ENCODE data around the gene KRTAP10-5. TPM values are rescaled to one million over a fixed set of nuclear protein-coding genes. Genes with fewer than 3 reads are reported as not detected.
"Not testable (repeated sequence)": the region's sequence is repeated elsewhere in the genome, so short reads cannot be mapped to it uniquely, and the experiment has no call there.

The KRTAP10-5 gene
- total RNA-seq, 1 donor from 2014 or later: not detected

- H3K27me3 Mint-ChIP-seq (ENCODE audit: low read depth): peaks cover 10% of the 10 kb centered on the region
- DNase-seq (ENCODE audit: low spot score): no peak
- H3K4me1 Mint-ChIP-seq (ENCODE audit: low read depth): no peaks in the 10 kb centered on the region
- H3K36me3 Mint-ChIP-seq (ENCODE audit: low read depth): no peaks in the 10 kb centered on the region
- no peak overlapping the region for H3K4me3 Mint-ChIP-seq (ENCODE audit: low read depth)
- H3K9me3 Mint-ChIP-seq: peaks cover under 1% of the 10 kb centered on the region
- intact Hi-C loops (cut with micrococcal nuclease): no loop called here
- no peak overlapping the region for H3K27ac Mint-ChIP-seq
Observed at GRCh38 chr21:44555200-44555875, 25.1 kb downstream of the KRTAP10-5 start.

- Mint-ChIP-seq H3K4me3 (ENCODE audit: low read depth) (no peak overlapping the region), H3K36me3 (ENCODE audit: low read depth) (peaks cover 3% of the 10 kb centered on the region), H3K27me3 (ENCODE audit: low read depth) (peaks cover 3% of the 10 kb centered on the region), H3K27ac (no peak overlapping the region), H3K9me3 (peaks cover 7% of the 10 kb centered on the region), H3K4me1 (ENCODE audit: low read depth) (peaks cover 3% of the 10 kb centered on the region)
- DNase-seq (ENCODE audit: low spot score): no peak
- intact Hi-C loops (cut with micrococcal nuclease): no loop called here
Observed at GRCh38 chr21:44552681-44553080, 27.7 kb downstream of the KRTAP10-5 start.

GRCh38 chr21:44552136-44552535 lies 28.3 kb downstream of the KRTAP10-5 start:
- H3K27me3 Mint-ChIP-seq (ENCODE audit: low read depth): peaks cover 3% of the 10 kb centered on the region
- H3K9me3 Mint-ChIP-seq: peaks cover 13% of the 10 kb centered on the region
- no peak for DNase-seq (ENCODE audit: low spot score)
- H3K4me1 Mint-ChIP-seq (ENCODE audit: low read depth): peaks cover 8% of the 10 kb centered on the region
- intact Hi-C loops (cut with micrococcal nuclease): no loop called here
- no peak overlapping the region for H3K4me3 Mint-ChIP-seq (ENCODE audit: low read depth)
- H3K36me3 Mint-ChIP-seq (ENCODE audit: low read depth): peaks cover 8% of the 10 kb centered on the region
- no peak overlapping the region for H3K27ac Mint-ChIP-seq

- intact Hi-C loops (cut with micrococcal nuclease): no loop called here
- H3K27ac Mint-ChIP-seq: no peak within 1 kb of the TSS
- H3K4me1 Mint-ChIP-seq (ENCODE audit: low read depth): peaks cover 10% of the 10 kb centered on the region
- no peak for DNase-seq (ENCODE audit: low spot score)
- H3K9me3 Mint-ChIP-seq: peaks cover 20% of the 10 kb centered on the region
- no peak within 1 kb of the TSS for H3K4me3 Mint-ChIP-seq (ENCODE audit: low read depth)
- H3K27me3 Mint-ChIP-seq (ENCODE audit: low read depth): peaks cover 3% of the 10 kb centered on the region
- H3K36me3 Mint-ChIP-seq (ENCODE audit: low read depth): peaks cover 15% of the 10 kb centered on the region
Observed at GRCh38 chr21:44551340-44551961, 29.0 kb downstream of the KRTAP10-5 start, which contains the start of gene KRTAP10-2. Gene KRTAP10-2 (minus strand): TSS chr21:44551505. CDS start chr21:44551458, 47 bp downstream.

GRCh38 chr21:44550807-44551206 lies 29.6 kb downstream of the KRTAP10-5 start:
- peaks cover 10% of the 10 kb centered on the region for H3K4me1 Mint-ChIP-seq (ENCODE audit: low read depth)
- H3K9me3 Mint-ChIP-seq: peaks cover 20% of the 10 kb centered on the region
- intact Hi-C loops (cut with micrococcal nuclease): no loop called here

GRCh38 chr21:44550285-44550684 lies 30.1 kb downstream of the KRTAP10-5 start:
- H3K27ac Mint-ChIP-seq; intact Hi-C loops (cut with micrococcal nuclease); H3K4me3 Mint-ChIP-seq (ENCODE audit: low read depth); H3K27me3 Mint-ChIP-seq (ENCODE audit: low read depth); DNase-seq (ENCODE audit: low spot score): not testable (repeated sequence)
- Mint-ChIP-seq H3K9me3 (peaks cover 26% of the 10 kb centered on the region), H3K4me1 (ENCODE audit: low read depth) (peaks cover 10% of the 10 kb centered on the region), H3K36me3 (ENCODE audit: low read depth) (peaks cover 20% of the 10 kb centered on the region)

More at GRCh38 chr21:44550807-44551206, 29.6 kb downstream of the KRTAP10-5 start:
- no peak overlapping the region for H3K4me3 Mint-ChIP-seq (ENCODE audit: low read depth)
- peaks cover 16% of the 10 kb centered on the region for H3K36me3 Mint-ChIP-seq (ENCODE audit: low read depth)
- no peak overlapping the region for H3K27ac Mint-ChIP-seq
- H3K27me3 Mint-ChIP-seq (ENCODE audit: low read depth): peaks cover 3% of the 10 kb centered on the region
- no peak for DNase-seq (ENCODE audit: low spot score)

GRCh38 chr21:44549525-44550211 lies 30.7 kb downstream of the KRTAP10-5 start:
- no peak for DNase-seq (ENCODE audit: low spot score)
- peaks cover 26% of the 10 kb centered on the region for H3K9me3 Mint-ChIP-seq
- intact Hi-C loops (cut with micrococcal nuclease): no loop called here
- H3K36me3 Mint-ChIP-seq (ENCODE audit: low read depth): peaks cover 20% of the 10 kb centered on the region
- no peak overlapping the region for H3K4me3 Mint-ChIP-seq (ENCODE audit: low read depth)
- H3K27ac Mint-ChIP-seq: no peak overlapping the region
- H3K27me3 Mint-ChIP-seq (ENCODE audit: low read depth): peaks cover 5% of the 10 kb centered on the region
- H3K4me1 Mint-ChIP-seq (ENCODE audit: low read depth): peaks cover 10% of the 10 kb centered on the region

GRCh38 chr21:44548922-44549321 lies 31.5 kb downstream of the KRTAP10-5 start:
- Mint-ChIP-seq H3K4me3 (ENCODE audit: low read depth) (no peak overlapping the region), H3K27me3 (ENCODE audit: low read depth) (peaks cover 5% of the 10 kb centered on the region), H3K27ac (no peak overlapping the region), H3K9me3 (peaks cover 26% of the 10 kb centered on the region), H3K4me1 (ENCODE audit: low read depth) (peaks cover 10% of the 10 kb centered on the region), H3K36me3 (ENCODE audit: low read depth) (peaks cover 20% of the 10 kb centered on the region)
- intact Hi-C loops (cut with micrococcal nuclease): no loop called here
- DNase-seq (ENCODE audit: low spot score): no peak

- H3K36me3 Mint-ChIP-seq (ENCODE audit: low read depth): peaks cover 20% of the 10 kb centered on the region
- intact Hi-C loops (cut with micrococcal nuclease): no loop called here
- H3K9me3 Mint-ChIP-seq: peaks cover 26% of the 10 kb centered on the region
- no peak overlapping the region for H3K4me3 Mint-ChIP-seq (ENCODE audit: low read depth)
- no peak overlapping the region for H3K27ac Mint-ChIP-seq
- DNase-seq (ENCODE audit: low spot score): no peak
- H3K4me1 Mint-ChIP-seq (ENCODE audit: low read depth): peaks cover 10% of the 10 kb centered on the region
- peaks cover 5% of the 10 kb centered on the region for H3K27me3 Mint-ChIP-seq (ENCODE audit: low read depth)
Observed at GRCh38 chr21:44548381-44548780, 32.0 kb downstream of the KRTAP10-5 start.

GRCh38 chr21:44547656-44548331 lies 32.6 kb downstream of the KRTAP10-5 start:
- H3K4me3 Mint-ChIP-seq (ENCODE audit: low read depth): no peak overlapping the region
- peaks cover 2% of the 10 kb centered on the region for H3K27me3 Mint-ChIP-seq (ENCODE audit: low read depth)
- DNase-seq (ENCODE audit: low spot score): no peak
- peaks cover 10% of the 10 kb centered on the region for H3K4me1 Mint-ChIP-seq (ENCODE audit: low read depth)
- H3K27ac Mint-ChIP-seq: no peak overlapping the region
- intact Hi-C loops (cut with micrococcal nuclease): no loop called here
- H3K36me3 Mint-ChIP-seq (ENCODE audit: low read depth): peaks cover 20% of the 10 kb centered on the region
- peaks cover 26% of the 10 kb centered on the region for H3K9me3 Mint-ChIP-seq

GRCh38 chr21:44544566-44544965 lies 35.8 kb downstream of the KRTAP10-5 start:
- Mint-ChIP-seq H3K36me3 (ENCODE audit: low read depth) (peaks cover 20% of the 10 kb centered on the region), H3K4me1 (ENCODE audit: low read depth) (peaks cover 10% of the 10 kb centered on the region), H3K9me3 (peaks cover 26% of the 10 kb centered on the region), H3K27me3 (ENCODE audit: low read depth) (peaks cover 2% of the 10 kb centered on the region), H3K27ac (no peak overlapping the region), H3K4me3 (ENCODE audit: low read depth) (no peak overlapping the region)
- no peak for DNase-seq (ENCODE audit: low spot score)
- intact Hi-C loops (cut with micrococcal nuclease): no loop called here

GRCh38 chr21:44542716-44543115 lies 37.7 kb downstream of the KRTAP10-5 start:
- peaks cover 19% of the 10 kb centered on the region for H3K9me3 Mint-ChIP-seq
- peaks cover 17% of the 10 kb centered on the region for H3K36me3 Mint-ChIP-seq (ENCODE audit: low read depth)
- H3K4me3 Mint-ChIP-seq (ENCODE audit: low read depth): no peak overlapping the region
- intact Hi-C loops (cut with micrococcal nuclease): no loop called here
- peaks cover 2% of the 10 kb centered on the region for H3K27me3 Mint-ChIP-seq (ENCODE audit: low read depth)
- DNase-seq (ENCODE audit: low spot score): no peak
- no peak overlapping the region for H3K27ac Mint-ChIP-seq
- H3K4me1 Mint-ChIP-seq (ENCODE audit: low read depth): peaks cover 7% of the 10 kb centered on the region
